Ovary (tissue), 9 donors: ENCODE data around the gene FAM234A. TPM values are rescaled to one million over a fixed set of nuclear protein-coding genes. Genes with fewer than 3 reads are reported as not detected.

Experiments used
- DNase-seq, 5 donors: peaks; one replicate each; pipeline ENCODE4 v3.0.0-alpha.2; 2019 to 2020
- H3K27ac ChIP-seq, 2 donors: fragments of 200-600 bp; one replicate each; pipeline versions ENCODE4 v1.5.1 to v1.8.0; 2019 to 2022
- H3K27me3 ChIP-seq: fragments of 200-600 bp; one replicate; pipeline ENCODE4 v1.8.0; 2022
- H3K36me3 ChIP-seq: fragments of 200-600 bp; sonication (generic); one replicate; pipeline ENCODE4 v1.5.1; 2019
- H3K4me1 ChIP-seq: one replicate; pipeline ENCODE4 v1.8.1; 2013; ENCODE audit warnings: mild to moderate bottlenecking, moderate library complexity; ENCODE audit not compliant: insufficient read depth
- H3K4me3 ChIP-seq: fragments of 200-600 bp; sonication (generic); one replicate; pipeline ENCODE4 v1.5.1; 2017
- H3K9me3 ChIP-seq, 2 donors: fragments of 200-600 bp in 1 of 2; sonication (generic) in 1 of 2; one replicate each; pipeline versions ENCODE4 v1.5.1 to v1.8.1; 2013 to 2019; ENCODE audit warnings: mild to moderate bottlenecking in 1 of 2, moderate library complexity in 1 of 2
- EP300 ChIP-seq: sonication (generic); formaldehyde crosslinking; IDR thresholded peaks from one replicate; pipeline ENCODE4 v1.6.1; 2017; ENCODE audit warnings: antibody characterized with exemption
- POLR2A ChIP-seq: fragments of 450-650 bp; IDR thresholded peaks from one replicate; pipeline ENCODE4 v1.6.1; 2017; ENCODE audit warnings: antibody characterized with exemption, mild to moderate bottlenecking, moderate library complexity
- WGBS, 3 donors: extraction: QIAGEN DNeasy Blood & Tissue Kit in 1 of 3; methylation state at CpG; one replicate each; pipeline versions ENCODE4 v1.1.5 to v1.1.7; 2013 to 2017; 5-methylcytosine and 5-hydroxymethylcytosine counted together
- intact Hi-C, 4 donors: fragments of 100-400 bp; cut with DNase I; formaldehyde crosslinking; loops; one replicate each; pipeline versions ENCODE4 v1.11.0 to v1.15.1; 2022 to 2023
- polyA plus RNA-seq, 2 donors: library from polyadenylated mRNA; stranded (reverse); fragments of 200-250 nt in 1 of 2; fragments of 350-450 nt in 1 of 2; fragmentation: Illumina TruSeq in 1 of 2; extraction: RNeasy Lipid Tissue Mini Kit (QIAGEN cat#74804) in 1 of 2; gene quantifications; one replicate each; pipeline ENCODE4 v1.2.3, GENCODE V29; 2013 to 2014
- total RNA-seq, 7 donors: library from RNA; depleted of rRNA in 2 of 7; stranded (reverse); fragments of >200 nt in 2 of 7; fragmentation: NEBNext Ultra II Directional in 3 of 7; extraction: Animal tissue kit (Norgen Biotek cat#: 25700) in 3 of 7; gene quantifications; one replicate each; pipeline versions ENCODE4 v1.1.0 to v1.2.4, GENCODE V29; 2016 to 2023
- TF ChIP-seq, protein P1 (sequence below), 3 donors: fragments of 450-650 bp in 2 of 3; fragments of 200-600 bp in 1 of 3; IDR thresholded peaks; one replicate each; pipeline versions ENCODE4 v1.5.1 to v1.8.0; 2016 to 2022; ENCODE audit warnings: antibody characterized with exemption in 3 of 3, mild to moderate bottlenecking in 1 of 3
- donor health status: DM: no; HTN: no; CAD: no; lungs with moderate emphysema.
- donor health status: DM: no; HTN: no; CAD: no.
- donor health status: Bipolar disorder and iron deficiency.
- donor health status: DM: yes; HTN: yes; CAD: no.
- donor health status: DM: no; HTN: no; CAD: no.
- donor health status: DM: yes; HTN: yes; CAD: no.

Gene FAM234A
- total and polyA plus RNA-seq, 9 donors = 20.4 to 61.9 (median 49.2) TPM

DNA sequence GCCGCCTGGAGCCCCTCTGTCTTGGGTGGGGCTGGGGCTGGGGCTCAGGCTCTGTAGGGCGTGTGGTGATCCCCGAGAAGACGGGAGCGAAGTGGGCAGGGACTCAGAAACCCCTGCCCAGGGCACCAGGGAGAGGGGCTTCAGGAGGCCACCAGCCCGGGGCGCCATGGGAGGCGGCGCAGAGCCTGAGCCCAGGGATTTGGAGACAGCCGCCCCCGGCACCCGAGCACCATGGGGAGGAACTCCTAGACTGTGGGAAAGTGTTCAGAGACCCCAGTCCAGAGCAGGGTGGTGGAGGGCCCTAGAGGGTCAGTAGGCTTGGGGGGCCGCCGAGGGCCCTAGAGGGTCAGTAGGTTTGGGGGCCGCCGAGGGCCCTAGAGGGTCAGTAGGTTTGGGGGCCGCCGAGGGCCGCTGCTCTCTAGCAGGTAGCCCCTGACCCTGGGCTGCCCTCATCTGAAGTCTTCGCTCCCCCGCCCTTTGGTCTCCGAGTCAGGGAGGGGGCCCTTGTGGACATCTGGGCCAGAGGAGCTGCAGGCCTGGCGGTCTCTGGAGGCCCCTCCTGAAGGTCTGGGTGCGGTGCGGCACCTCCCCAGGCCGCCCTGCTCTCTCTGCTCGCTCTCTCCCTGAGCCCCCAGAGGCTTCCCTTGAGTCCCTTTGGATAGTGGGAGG, 46.5 kb downstream of the FAM234A start:
- Histone ChIP-seq H3K36me3 (no peaks in the 10 kb centered on the region), H3K4me3 (no peak overlapping the region), H3K27ac (no peak overlapping the region), H3K27me3 (no peaks in the 10 kb centered on the region), H3K4me1 (no peaks in the 10 kb centered on the region), H3K9me3 (no peaks in the 10 kb centered on the region)
- no peak for TF ChIP-seq POLR2A
- TF ChIP-seq, protein P1, sequence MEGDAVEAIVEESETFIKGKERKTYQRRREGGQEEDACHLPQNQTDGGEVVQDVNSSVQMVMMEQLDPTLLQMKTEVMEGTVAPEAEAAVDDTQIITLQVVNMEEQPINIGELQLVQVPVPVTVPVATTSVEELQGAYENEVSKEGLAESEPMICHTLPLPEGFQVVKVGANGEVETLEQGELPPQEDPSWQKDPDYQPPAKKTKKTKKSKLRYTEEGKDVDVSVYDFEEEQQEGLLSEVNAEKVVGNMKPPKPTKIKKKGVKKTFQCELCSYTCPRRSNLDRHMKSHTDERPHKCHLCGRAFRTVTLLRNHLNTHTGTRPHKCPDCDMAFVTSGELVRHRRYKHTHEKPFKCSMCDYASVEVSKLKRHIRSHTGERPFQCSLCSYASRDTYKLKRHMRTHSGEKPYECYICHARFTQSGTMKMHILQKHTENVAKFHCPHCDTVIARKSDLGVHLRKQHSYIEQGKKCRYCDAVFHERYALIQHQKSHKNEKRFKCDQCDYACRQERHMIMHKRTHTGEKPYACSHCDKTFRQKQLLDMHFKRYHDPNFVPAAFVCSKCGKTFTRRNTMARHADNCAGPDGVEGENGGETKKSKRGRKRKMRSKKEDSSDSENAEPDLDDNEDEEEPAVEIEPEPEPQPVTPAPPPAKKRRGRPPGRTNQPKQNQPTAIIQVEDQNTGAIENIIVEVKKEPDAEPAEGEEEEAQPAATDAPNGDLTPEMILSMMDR (IDR thresholded peaks at IDR 0.05) = no peak
- no peak for TF ChIP-seq EP300
- DNase-seq = no peak
- WGBS, 3 donors = 17 to 27% (median 23%) methylated on average over 24 to 27 of the region's 27 CpGs
- intact Hi-C loops = no loop called here

DNA sequence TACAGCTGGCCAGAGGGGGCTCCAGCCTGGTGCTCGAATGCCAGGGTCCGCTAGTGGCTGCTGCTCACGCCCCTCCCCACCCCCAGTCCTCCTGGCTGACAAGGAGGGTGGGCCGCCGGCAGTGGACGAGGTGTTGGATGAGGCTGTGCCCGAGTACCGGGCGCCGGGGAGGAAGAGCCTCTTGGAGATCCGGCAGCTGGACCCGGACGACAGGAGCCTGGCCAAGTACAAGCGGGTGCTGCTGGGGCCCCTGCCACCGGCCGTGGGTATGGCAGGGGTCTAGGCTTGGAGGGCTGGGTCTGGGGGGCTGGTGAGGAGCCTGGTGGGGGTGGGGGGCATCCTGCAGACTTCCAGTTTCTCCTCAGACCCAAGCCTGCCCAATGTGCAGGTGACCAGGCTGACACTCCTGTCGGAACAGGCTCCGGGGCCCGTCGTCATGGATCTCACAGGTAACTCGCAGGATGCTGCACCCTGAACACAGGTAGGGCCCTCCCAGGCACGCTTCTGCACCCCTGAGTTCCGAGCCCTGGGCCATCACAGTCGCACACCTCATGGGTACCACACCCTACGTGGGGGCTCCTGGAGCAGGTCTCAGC, 47.1 kb downstream of the FAM234A start:
- Histone ChIP-seq H3K36me3 (no peaks in the 10 kb centered on the region), H3K27me3 (no peaks in the 10 kb centered on the region), H3K9me3 (no peaks in the 10 kb centered on the region), H3K4me1 (no peaks in the 10 kb centered on the region), H3K27ac (no peak overlapping the region), H3K4me3 (no peak overlapping the region)
- 33 to 44% (median 42%) methylated on average over 23 to 25 of the region's 25 CpGs for WGBS, 3 donors
- DNase-seq = no peak
- intact Hi-C loops = no loop called here
- TF ChIP-seq, protein P1 (IDR thresholded peaks at IDR 0.05) = no peak
- TF ChIP-seq POLR2A (no peak), EP300 (no peak)

DNA sequence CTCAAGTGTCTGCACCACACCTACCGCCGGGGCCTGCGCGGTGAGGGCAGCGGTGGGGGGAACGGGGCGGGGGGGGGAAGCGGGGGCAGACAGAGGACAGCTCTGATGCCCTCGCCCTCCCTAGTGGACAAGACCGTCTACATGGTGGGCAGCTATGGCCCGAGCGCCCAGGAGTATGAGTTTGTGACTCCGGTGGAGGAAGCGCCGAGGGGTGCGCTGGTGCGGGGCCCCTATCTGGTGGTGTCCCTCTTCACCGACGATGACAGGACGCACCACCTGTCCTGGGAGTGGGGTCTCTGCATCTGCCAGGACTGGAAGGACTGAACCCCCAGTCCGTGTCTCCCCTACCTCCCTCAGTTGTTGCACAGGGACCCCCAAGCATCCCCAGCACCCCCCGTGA, 47.9 kb downstream of the FAM234A start:
- no peak overlapping the region for H3K4me3 ChIP-seq
- WGBS, 3 donors = 79 to 89% (median 86%) methylated on average over 18 to 22 of the region's 22 CpGs
- H3K36me3 ChIP-seq = no peaks in the 10 kb centered on the region
- no peak for DNase-seq
- no peak overlapping the region for H3K27ac ChIP-seq
- no peaks in the 10 kb centered on the region for H3K4me1 ChIP-seq
- no peak for TF ChIP-seq POLR2A
- TF ChIP-seq, protein P1 (IDR thresholded peaks at IDR 0.05) = no peak
- no peak for TF ChIP-seq EP300
- intact Hi-C loops = no loop called here
- H3K27me3 ChIP-seq = no peaks in the 10 kb centered on the region
- no peaks in the 10 kb centered on the region for H3K9me3 ChIP-seq

DNA sequence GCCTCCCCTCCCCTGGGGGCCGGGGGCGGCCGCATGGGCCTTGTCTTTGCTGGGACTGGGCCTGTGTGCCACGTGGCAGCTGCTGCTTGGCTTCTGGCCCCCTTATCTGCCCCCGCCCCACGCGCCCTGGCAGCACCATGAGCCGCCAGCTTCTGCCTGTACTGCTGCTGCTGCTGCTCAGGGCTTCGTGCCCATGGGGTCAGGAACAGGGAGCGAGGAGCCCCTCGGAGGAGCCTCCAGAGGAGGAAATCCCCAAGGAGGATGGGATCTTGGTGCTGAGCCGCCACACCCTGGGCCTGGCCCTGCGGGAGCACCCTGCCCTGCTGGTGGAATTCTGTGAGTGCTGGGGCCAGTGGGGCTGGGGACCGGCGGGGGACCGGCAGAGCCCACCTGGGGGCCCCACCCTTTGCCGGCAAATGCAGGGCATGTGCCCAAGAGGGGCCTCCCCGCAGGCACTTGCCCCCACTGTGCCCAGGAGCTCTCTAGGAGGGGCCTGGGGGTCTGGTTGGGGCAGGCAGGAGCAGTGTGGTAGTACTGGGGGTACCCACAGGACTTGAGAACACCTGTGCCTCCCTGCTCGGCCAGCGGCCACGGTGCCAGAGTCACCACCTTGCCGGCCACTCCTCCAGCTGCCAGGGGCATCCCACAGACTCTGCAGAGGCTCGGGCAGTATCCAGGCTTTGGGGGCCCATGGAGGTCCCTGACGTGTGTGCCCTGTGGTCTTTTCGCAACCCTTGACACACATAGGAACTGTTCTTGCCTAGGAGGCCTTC, 48.6 kb downstream of the FAM234A start, which contains the start of gene PDIA2:
Gene PDIA2, plus strand, starts transcription at position 132 of the 773 bp plus-strand sequence. Its CDS starts 6 bp downstream, at position 138.
- TF ChIP-seq EP300 (no peak), POLR2A (no peak)
- TF ChIP-seq, protein P1 (IDR thresholded peaks at IDR 0.05) = no peak
- Histone ChIP-seq H3K27ac (no peak within 1 kb of the TSS), H3K4me3 (no peak within 1 kb of the TSS), H3K36me3 (no peaks in the 10 kb centered on the region), H3K27me3 (no peaks in the 10 kb centered on the region), H3K9me3 (no peaks in the 10 kb centered on the region), H3K4me1 (no peaks in the 10 kb centered on the region)
- no peak for DNase-seq
- 60 to 72% (median 61%) methylated on average over 24 to 25 of the region's 25 CpGs for WGBS, 3 donors
- intact Hi-C loops = no loop called here
